A549 (cell line): ENCODE measurements around the gene KHDRBS1. TPM values are rescaled to one million over a fixed set of nuclear protein-coding genes. Genes with fewer than 3 reads are reported as not detected.

Experiments used
- ATAC-seq, 2 experiments: fragments of 200-7000 bp in 1 of 2; fragments of >200 bp in 1 of 2; cut with Nextera tagmentation in 1 of 2; cut with Tn5 transposase in 1 of 2; 3 replicates each; pipeline versions ENCODE4 v1.8.0 to v1.9.1; 2018 to 2020; ENCODE audit warnings: mild to moderate bottlenecking in 1 of 2, moderate library complexity in 1 of 2
- CTCF ChIA-PET: fragments of 300-600 bp; sonication (Branson Sonifier 250); formaldehyde crosslinking; extraction: SDS; loops from one replicate; lab custom pipeline; 2021; ENCODE audit warnings: antibody characterized with exemption, inconsistent platforms; lab: Yijun Ruan, JAX
- POLR2A ChIA-PET: fragments of 350-600 bp; formaldehyde crosslinking; extraction: SDS; loops from one replicate; lab custom pipeline; 2021; ENCODE audit warnings: antibody characterized with exemption, inconsistent platforms; lab: Yijun Ruan, JAX
- DNase-seq, 2 experiments: peaks; one replicate each; pipeline versions ENCODE4 v3.0.0 to v3.0.0-alpha.2; 2011 to 2016; ENCODE audit warnings: low read depth in 1 of 2, low spot score in 1 of 2
- FAIRE-seq: peaks from 2 replicates; lab custom pipeline; 2011; peaks lifted over from hg19 to GRCh38; lab: Jason Lieb, UNC
- H3K27ac ChIP-seq, 2 experiments: fragments of >200 bp; sonication (Bioruptor Twin); formaldehyde crosslinking; 3 replicates each; pipeline ENCODE4 v1.5.1; 2016 to 2017
- H3K4me1 ChIP-seq: fragments of >200 bp; sonication (Bioruptor Twin); formaldehyde crosslinking; 3 replicates; pipeline ENCODE4 v1.6.1; 2016
- H3K4me2 ChIP-seq: fragments of >200 bp; sonication (Bioruptor Twin); formaldehyde crosslinking; 3 replicates; pipeline ENCODE4 v1.6.1; 2016
- H3K4me3 ChIP-seq: fragments of >200 bp; sonication (Bioruptor Twin); formaldehyde crosslinking; 3 replicates; pipeline ENCODE4 v1.5.1; 2016
- H3K9me3 ChIP-seq: fragments of >200 bp; sonication (Bioruptor Twin); formaldehyde crosslinking; 3 replicates; pipeline ENCODE4 v1.6.1; 2016
- ATOH8 ChIP-seq: fragments of 250-450 bp; sonication (Bioruptor Pico); IDR thresholded peaks from 2 replicates; pipeline ENCODE4 v1.5.0; 2020; ENCODE audit warnings: low read depth, mild to moderate bottlenecking, moderate library complexity
- BHLHE40 ChIP-seq: IDR thresholded peaks from 2 replicates; pipeline ENCODE4 v1.6.1; 2012; ENCODE audit warnings: low read depth, low read length, inconsistent platforms
- CBX2 ChIP-seq: fragments of 200-600 bp; sonication (generic); IDR thresholded peaks from 2 replicates; pipeline ENCODE4 v1.6.1; 2016; ENCODE audit warnings: low read depth, mild to moderate bottlenecking, borderline replicate concordance
- CHD2 ChIP-seq: fragments of 150-350 bp; IDR thresholded peaks from 2 replicates; pipeline ENCODE4 v1.6.1; 2014; ENCODE audit warnings: low read length; ENCODE audit not compliant: partially characterized antibody
- CHD4 ChIP-seq: fragments of 200-600 bp; sonication (generic); IDR thresholded peaks from 2 replicates; pipeline ENCODE4 v1.6.1; 2016; ENCODE audit warnings: antibody characterized with exemption, mild to moderate bottlenecking, borderline replicate concordance
- CTCF ChIP-seq: fragments of >200 bp; sonication (Bioruptor Twin); formaldehyde crosslinking; IDR thresholded peaks from 3 replicates; pipeline ENCODE4 v1.5.1; 2016
- EHMT2 ChIP-seq: fragments of 200-600 bp; sonication (generic); IDR thresholded peaks from 2 replicates; pipeline ENCODE4 v1.6.1; 2016; ENCODE audit warnings: antibody characterized with exemption, low read depth, mild to moderate bottlenecking, moderate library complexity
- FOSB ChIP-seq: fragments of 250-450 bp; sonication (Bioruptor Pico); IDR thresholded peaks from 2 replicates; pipeline ENCODE4 v1.5.0; 2020; ENCODE audit warnings: mild to moderate bottlenecking, moderate library complexity
- FOXS1 ChIP-seq: fragments of 250-450 bp; sonication (Bioruptor Pico); IDR thresholded peaks from 2 replicates; pipeline ENCODE4 v1.5.0; 2020; ENCODE audit warnings: mild to moderate bottlenecking, moderate library complexity
- HDAC2 ChIP-seq: fragments of 200-600 bp; sonication (generic); IDR thresholded peaks from 2 replicates; pipeline ENCODE4 v1.6.1; 2016
- HOXB13 ChIP-seq: fragments of 250-450 bp; sonication (Bioruptor Pico); IDR thresholded peaks from 2 replicates; pipeline ENCODE4 v1.5.0; 2020; ENCODE audit warnings: low read depth, mild to moderate bottlenecking, moderate library complexity
- HOXB5 ChIP-seq: fragments of 250-450 bp; sonication (Bioruptor Pico); IDR thresholded peaks from 2 replicates; pipeline ENCODE4 v1.5.0; 2020; ENCODE audit warnings: mild to moderate bottlenecking, moderate library complexity
- JUN ChIP-seq, 2 experiments: fragments of >200 bp; sonication (Bioruptor Twin); formaldehyde crosslinking; IDR thresholded peaks; 2 replicates in 1 of 2; 3 replicates in 1 of 2; pipeline ENCODE4 v1.6.1; 2016 to 2017
- JUNB ChIP-seq: fragments of >200 bp; sonication (Bioruptor Twin); formaldehyde crosslinking; IDR thresholded peaks from 2 replicates; pipeline ENCODE4 v1.6.1; 2016
- KDM1A ChIP-seq: fragments of 200-600 bp; sonication (generic); IDR thresholded peaks from 2 replicates; pipeline ENCODE4 v1.6.1; 2016; ENCODE audit warnings: low read depth, mild to moderate bottlenecking
- MAFK ChIP-seq: fragments of 450-650 bp; IDR thresholded peaks from 2 replicates; pipeline ENCODE4 v1.6.1; 2014; ENCODE audit not compliant: partially characterized antibody
- MAZ ChIP-seq: fragments of 150-350 bp; IDR thresholded peaks from 2 replicates; pipeline ENCODE4 v1.6.1; 2014; ENCODE audit warnings: antibody characterized with exemption, low read depth, low read length, borderline replicate concordance
- MYC ChIP-seq: IDR thresholded peaks from 2 replicates; pipeline ENCODE4 v1.6.1; 2012; ENCODE audit warnings: mild to moderate bottlenecking, inconsistent platforms, low read length, improper control_type of control experiment, borderline replicate concordance
- NFE2L2 ChIP-seq: fragments of 150-350 bp; conservative IDR thresholded peaks from 2 replicates; pipeline ENCODE4 v1.6.1; 2014; ENCODE audit warnings: low read length
- PBX3 ChIP-seq: IDR thresholded peaks from 2 replicates; pipeline ENCODE4 v1.6.1; 2012
- PHF8 ChIP-seq: fragments of 200-600 bp; sonication (generic); IDR thresholded peaks from 2 replicates; pipeline ENCODE4 v1.6.1; 2016; ENCODE audit warnings: low read depth, mild to moderate bottlenecking, antibody characterized with exemption, moderate library complexity, borderline replicate concordance
- POLR2A ChIP-seq: IDR thresholded peaks from 2 replicates; pipeline ENCODE4 v1.6.1; 2012; ENCODE audit warnings: mild to moderate bottlenecking, low read length
- RARB ChIP-seq: fragments of 250-450 bp; sonication (Bioruptor Pico); IDR thresholded peaks from 2 replicates; pipeline ENCODE4 v1.8.0; 2021; ENCODE audit warnings: mild to moderate bottlenecking, moderate library complexity
- RFX5 ChIP-seq: fragments of 450-650 bp; IDR thresholded peaks from 2 replicates; pipeline ENCODE4 v1.7.1; 2014; ENCODE audit warnings: antibody characterized with exemption, mild to moderate bottlenecking, moderate library complexity
- SMC3 ChIP-seq: fragments of >200 bp; sonication (Bioruptor Twin); formaldehyde crosslinking; IDR thresholded peaks from 3 replicates; pipeline ENCODE4 v1.6.1; 2018; ENCODE audit warnings: inconsistent platforms
- SREBF2 ChIP-seq: fragments of 450-650 bp; IDR thresholded peaks from 2 replicates; pipeline ENCODE4 v1.6.1; 2014; ENCODE audit warnings: mild to moderate bottlenecking, moderate library complexity
- TFCP2L1 ChIP-seq: fragments of 250-450 bp; sonication (Bioruptor Pico); IDR thresholded peaks from 2 replicates; pipeline ENCODE4 v1.5.0; 2021; ENCODE audit warnings: mild to moderate bottlenecking
- ZFP36 ChIP-seq: fragments of 450-650 bp; IDR thresholded peaks from 2 replicates; pipeline ENCODE4 v1.6.1; 2014; ENCODE audit warnings: borderline replicate concordance; ENCODE audit not compliant: partially characterized antibody
- ZSCAN20 ChIP-seq: fragments of 250-450 bp; sonication (Bioruptor Pico); IDR thresholded peaks from 2 replicates; pipeline ENCODE4 v1.8.0; 2022; ENCODE audit warnings: mild to moderate bottlenecking, moderate library complexity
- WGBS: methylation state at CpG from one replicate; pipeline ENCODE4 v1.1.6; 2017; ENCODE audit errors: missing lambda C conversion rate; 5-methylcytosine and 5-hydroxymethylcytosine counted together
- polyA plus RNA-seq, 4 experiments: library from polyadenylated mRNA; depleted of rRNA in 3 of 4; stranded (reverse); fragments of >200 nt; fragmentation: RNase III in 1 of 4; extraction: RNeasy Plus Mini Kit Qiagen cat#74134 plus additional on column Dnase treatment in 1 of 4; gene quantifications; 2 replicates in 3 of 4; 3 replicates in 1 of 4; pipeline ENCODE4 v1.2.3, GENCODE V29; 2011 to 2017
- TF ChIP-seq, protein P1 (sequence below): fragments of >200 bp; sonication (Bioruptor Twin); formaldehyde crosslinking; IDR thresholded peaks from 2 replicates; pipeline ENCODE4 v1.6.1; 2016

The KHDRBS1 gene
- polyA plus RNA-seq, 2 of the 4 experiments (the other 2 are of a cell fraction) = 60.6 to 109 TPM

- ATAC-seq = no peak
- CTCF ChIA-PET = interaction anchor here (1.2 to 1.7 kb wide), 4 partner anchors 8 to 93 kb away, joined by 4 to 8 read pairs (median 4); no protein-coding TSS in a partner anchor
- TF ChIP-seq SMC3 = no peak
- no peak for TF ChIP-seq FOSB (CRISPR knock-in tag)
- TF ChIP-seq MAZ = no peak
- TF ChIP-seq ATOH8 (CRISPR knock-in tag) = no peak
- no peak for TF ChIP-seq CTCF
- no peak for TF ChIP-seq CBX2
- TF ChIP-seq PHF8 = no peak
- TF ChIP-seq CHD4 = no peak
- TF ChIP-seq MAFK = no peak
- TF ChIP-seq TFCP2L1 (CRISPR knock-in tag) = no peak
- no peak for TF ChIP-seq JUNB
- no peak for TF ChIP-seq HOXB13 (CRISPR knock-in tag)
- TF ChIP-seq, protein P1, sequence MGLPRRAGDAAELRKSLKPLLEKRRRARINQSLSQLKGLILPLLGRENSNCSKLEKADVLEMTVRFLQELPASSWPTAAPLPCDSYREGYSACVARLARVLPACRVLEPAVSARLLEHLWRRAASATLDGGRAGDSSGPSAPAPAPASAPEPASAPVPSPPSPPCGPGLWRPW = no peak
- no peak for TF ChIP-seq POLR2A
- no peak for TF ChIP-seq PBX3
- TF ChIP-seq ZFP36 = no peak
- no peak for TF ChIP-seq NFE2L2
- TF ChIP-seq RARB (CRISPR knock-in tag) = no peak
- Histone ChIP-seq H3K27ac (no peak overlapping the region), H3K9me3 (no peaks in the 10 kb centered on the region), H3K4me3 (no peak overlapping the region), H3K4me2 (no peak overlapping the region), H3K4me1 (no peaks in the 10 kb centered on the region)
- POLR2A ChIA-PET = interaction anchor here (0.6 to 1.7 kb wide), 2 partner anchors 16 to 295 kb away, joined by 3 read pairs; partner anchors contain the start of gene TMEM39B
- FAIRE-seq = no peak
- no peak for DNase-seq
- WGBS = 100% methylated on average over 1 of the region's 1 CpG
Observed at GRCh38 chr1:32056598-32056997, 42.9 kb downstream of the KHDRBS1 start.

GRCh38 chr1:32060914-32061313 is 47.2 kb downstream of the KHDRBS1 start:
- ATAC-seq = no peak

More at GRCh38 chr1:32060914-32061313, 47.2 kb downstream of the KHDRBS1 start:
- no peak overlapping the region for H3K4me3 ChIP-seq
- no peak for TF ChIP-seq KDM1A
- no peak for TF ChIP-seq EHMT2
- no peak for TF ChIP-seq RFX5
- no peak for TF ChIP-seq ZSCAN20
- no peak for TF ChIP-seq HDAC2
- TF ChIP-seq SMC3 = no peak
- TF ChIP-seq, protein P1 = no peak
- TF ChIP-seq HOXB5 = no peak
- TF ChIP-seq JUN (IDR thresholded peaks at IDR 0.05) = no peak
- no peak for TF ChIP-seq MYC
- no peak for TF ChIP-seq SREBF2
- no peak for TF ChIP-seq PHF8
- TF ChIP-seq FOXS1 (CRISPR knock-in tag) = no peak
- TF ChIP-seq CHD2 = no peak
- TF ChIP-seq BHLHE40 = no peak
- DNase-seq = no peak
- ChIA-PET CTCF (no interaction called here), POLR2A (no interaction called here)
- H3K9me3 ChIP-seq = no peaks in the 10 kb centered on the region
- H3K4me1 ChIP-seq = peaks cover 13% of the 10 kb centered on the region
- no peak overlapping the region for H3K4me2 ChIP-seq
- FAIRE-seq = no peak
- H3K27ac ChIP-seq = no peak overlapping the region
